Limb (tissue), 2 donors: Measurements from ENCODE around the gene MEGF11.
"Not testable (repeated sequence)": the region's sequence is repeated elsewhere in the genome, so short reads cannot be mapped to it uniquely, and the experiment has no call there.

Source experiments
- DNase-seq, 2 donors: peaks; one replicate each; pipeline ENCODE4 v3.0.0-alpha.2; 2016; ENCODE audit errors: extremely low spot score in 2 of 2

MEGF11 gene

GRCh38 chr15:65902373-65902772 lies 351.2 kb downstream of the MEGF11 start:
- DNase-seq = no peak

GRCh38 chr15:65901836-65902235 lies 351.7 kb downstream of the MEGF11 start:
- DNase-seq = no peak

- DNase-seq = no peak
Measured at GRCh38 chr15:65901336-65901735, 352.2 kb downstream of the MEGF11 start.

GRCh38 chr15:65900488-65900887 lies 353.1 kb downstream of the MEGF11 start:
- no peak for DNase-seq

- DNase-seq = no peak
Measured at GRCh38 chr15:65896236-65896635, 357.3 kb downstream of the MEGF11 start.

- DNase-seq = no peak
Measured at GRCh38 chr15:65893060-65893459, 360.5 kb downstream of the MEGF11 start.

- DNase-seq = no peak
Measured at GRCh38 chr15:65888981-65889380, 364.6 kb downstream of the MEGF11 start.

GRCh38 chr15:65887565-65887964 lies 366.0 kb downstream of the MEGF11 start:
- DNase-seq = no peak

- DNase-seq = no peak
Measured at GRCh38 chr15:65885668-65886218, 367.8 kb downstream of the MEGF11 start.

GRCh38 chr15:65884511-65884910 lies 369.0 kb downstream of the MEGF11 start:
- no peak for DNase-seq

- no peak for DNase-seq
Measured at GRCh38 chr15:65883571-65883970, 370.0 kb downstream of the MEGF11 start.

GRCh38 chr15:65881766-65882434 lies 371.6 kb downstream of the MEGF11 start:
- no peak for DNase-seq

- no peak for DNase-seq
Measured at GRCh38 chr15:65877749-65878148, 375.8 kb downstream of the MEGF11 start.

- no peak for DNase-seq
Measured at GRCh38 chr15:65875458-65875857, 378.1 kb downstream of the MEGF11 start.

GRCh38 chr15:65873256-65873655 lies 380.3 kb downstream of the MEGF11 start:
- no peak for DNase-seq

- DNase-seq = not testable (repeated sequence)
Measured at GRCh38 chr15:65872596-65872995, 381.0 kb downstream of the MEGF11 start.

- not testable (repeated sequence) for DNase-seq
Measured at GRCh38 chr15:65871886-65872285, 381.7 kb downstream of the MEGF11 start.

- no peak for DNase-seq
Measured at GRCh38 chr15:65870889-65871533, 382.5 kb downstream of the MEGF11 start.

GRCh38 chr15:65869954-65870871 lies 383.3 kb downstream of the MEGF11 start:
- peak; percentile 15 to 66 for DNase-seq

GRCh38 chr15:65869126-65869953 lies 384.2 kb downstream of the MEGF11 start, which contains the start of gene RAB11A:
Gene RAB11A (plus strand): TSS chr15:65869491. CDS start chr15:65869586, 95 bp downstream.
- DNase-seq = peak; percentile 97 to 98
